Chondrocyte (in vitro differentiated cells): Measurements from ENCODE around the gene DENND11. TPM values are rescaled to one million over a fixed set of nuclear protein-coding genes. Genes with fewer than 3 reads are reported as not detected.

Experiments
- DNase-seq: peaks from one replicate; pipeline ENCODE4 v3.0.0; 2021; ENCODE audit warnings: mixed read lengths, low spot score
- H3K27ac Mint-ChIP-seq: one replicate; pipeline ENCODE4 v1.8.0; 2021; ENCODE audit warnings: mild to moderate bottlenecking, moderate library complexity, mixed read lengths; ENCODE audit not compliant: unreplicated experiment
- H3K27me3 Mint-ChIP-seq: 2 replicates; pipeline ENCODE4 v1.8.0; 2021; ENCODE audit warnings: low read depth, mixed read lengths
- H3K36me3 Mint-ChIP-seq: 2 replicates; pipeline ENCODE4 v1.8.0; 2021; ENCODE audit warnings: low read depth, mixed read lengths
- H3K4me1 Mint-ChIP-seq: 2 replicates; pipeline ENCODE4 v1.8.0; 2021; ENCODE audit warnings: low read depth, mild to moderate bottlenecking, mixed read lengths
- H3K4me3 Mint-ChIP-seq: one replicate; pipeline ENCODE4 v1.8.0; 2021; ENCODE audit warnings: mild to moderate bottlenecking, moderate library complexity, mixed read lengths; ENCODE audit not compliant: unreplicated experiment
- H3K9me3 Mint-ChIP-seq: 2 replicates; pipeline ENCODE4 v1.8.0; 2021; ENCODE audit warnings: low read depth, mixed read lengths
- total RNA-seq: library from RNA; stranded (reverse); gene quantifications from 3 replicates; pipeline ENCODE4 v1.2.1, GENCODE V29; 2021
- TF ChIP-seq, protein P1 (sequence below): fragments of 200-600 bp; sonication (generic); IDR thresholded peaks from 2 replicates; pipeline ENCODE4 v1.5.0; 2021; ENCODE audit warnings: antibody characterized with exemption, mild to moderate bottlenecking, moderate library complexity

The DENND11 gene
- total RNA-seq, 1 donor from 2014 or later = 8.5 TPM

- Mint-ChIP-seq H3K4me1 (peaks cover 5% of the 10 kb centered on the region), H3K4me3 (no peak overlapping the region), H3K9me3 (peaks cover 2% of the 10 kb centered on the region), H3K36me3 (peaks cover 2% of the 10 kb centered on the region), H3K27ac (no peak overlapping the region), H3K27me3 (no peaks in the 10 kb centered on the region)
- TF ChIP-seq, protein P1, sequence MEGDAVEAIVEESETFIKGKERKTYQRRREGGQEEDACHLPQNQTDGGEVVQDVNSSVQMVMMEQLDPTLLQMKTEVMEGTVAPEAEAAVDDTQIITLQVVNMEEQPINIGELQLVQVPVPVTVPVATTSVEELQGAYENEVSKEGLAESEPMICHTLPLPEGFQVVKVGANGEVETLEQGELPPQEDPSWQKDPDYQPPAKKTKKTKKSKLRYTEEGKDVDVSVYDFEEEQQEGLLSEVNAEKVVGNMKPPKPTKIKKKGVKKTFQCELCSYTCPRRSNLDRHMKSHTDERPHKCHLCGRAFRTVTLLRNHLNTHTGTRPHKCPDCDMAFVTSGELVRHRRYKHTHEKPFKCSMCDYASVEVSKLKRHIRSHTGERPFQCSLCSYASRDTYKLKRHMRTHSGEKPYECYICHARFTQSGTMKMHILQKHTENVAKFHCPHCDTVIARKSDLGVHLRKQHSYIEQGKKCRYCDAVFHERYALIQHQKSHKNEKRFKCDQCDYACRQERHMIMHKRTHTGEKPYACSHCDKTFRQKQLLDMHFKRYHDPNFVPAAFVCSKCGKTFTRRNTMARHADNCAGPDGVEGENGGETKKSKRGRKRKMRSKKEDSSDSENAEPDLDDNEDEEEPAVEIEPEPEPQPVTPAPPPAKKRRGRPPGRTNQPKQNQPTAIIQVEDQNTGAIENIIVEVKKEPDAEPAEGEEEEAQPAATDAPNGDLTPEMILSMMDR = no peak
- no peak for DNase-seq
These were observed 27.7 kb downstream of the DENND11 start for GRCh38 chr7:141674171-141674671.

- peaks cover 2% of the 10 kb centered on the region for H3K9me3 Mint-ChIP-seq
- H3K27me3 Mint-ChIP-seq = no peaks in the 10 kb centered on the region
- H3K4me1 Mint-ChIP-seq = peaks cover 5% of the 10 kb centered on the region
- TF ChIP-seq, protein P1 = no peak
- no peak for DNase-seq
- no peak overlapping the region for H3K4me3 Mint-ChIP-seq
- H3K27ac Mint-ChIP-seq = no peak overlapping the region
- H3K36me3 Mint-ChIP-seq = peaks cover 4% of the 10 kb centered on the region
These were observed 28.6 kb downstream of the DENND11 start for GRCh38 chr7:141673346-141673745.

GRCh38 chr7:141671705-141672496, 30.1 kb downstream of the DENND11 start:
- peaks cover 2% of the 10 kb centered on the region for H3K9me3 Mint-ChIP-seq

DNA sequence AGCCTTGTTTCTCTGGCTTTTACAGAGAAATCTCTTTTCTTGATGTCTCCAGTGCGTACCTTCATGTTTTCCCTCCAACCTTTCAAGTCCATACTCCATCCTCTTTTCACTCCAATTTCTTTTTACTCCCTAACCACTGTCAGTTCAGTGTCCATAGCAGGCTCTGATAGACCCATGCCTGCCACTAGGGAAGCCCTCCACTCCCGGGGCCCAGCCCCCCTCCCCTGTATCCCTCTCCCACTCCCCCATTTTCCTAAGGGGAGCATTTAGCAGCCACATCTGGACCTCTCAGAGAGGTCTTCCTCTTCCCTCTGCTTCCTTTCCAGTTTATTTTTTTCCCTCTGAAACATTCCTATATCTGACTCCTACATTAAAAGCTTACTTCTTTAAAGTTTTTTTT, 33.1 kb downstream of the DENND11 start:
- DNase-seq = no peak
- TF ChIP-seq, protein P1 = no peak
- H3K4me3 Mint-ChIP-seq = no peak overlapping the region
- peaks cover 11% of the 10 kb centered on the region for H3K36me3 Mint-ChIP-seq
- H3K4me1 Mint-ChIP-seq = no peaks in the 10 kb centered on the region
- H3K9me3 Mint-ChIP-seq = peaks cover 2% of the 10 kb centered on the region
- H3K27ac Mint-ChIP-seq = no peak overlapping the region
- H3K27me3 Mint-ChIP-seq = no peaks in the 10 kb centered on the region

More at GRCh38 chr7:141671705-141672496, 30.1 kb downstream of the DENND11 start:
- H3K4me1 Mint-ChIP-seq = peaks cover 5% of the 10 kb centered on the region
- no peak overlapping the region for H3K27ac Mint-ChIP-seq
- H3K27me3 Mint-ChIP-seq = no peaks in the 10 kb centered on the region
- no peak overlapping the region for H3K4me3 Mint-ChIP-seq
- TF ChIP-seq, protein P1 = no peak
- no peak for DNase-seq
- peaks cover 4% of the 10 kb centered on the region for H3K36me3 Mint-ChIP-seq

- Mint-ChIP-seq H3K36me3 (peaks cover 17% of the 10 kb centered on the region), H3K4me3 (no peak overlapping the region), H3K9me3 (no peaks in the 10 kb centered on the region), H3K27ac (no peak overlapping the region), H3K4me1 (no peaks in the 10 kb centered on the region), H3K27me3 (no peaks in the 10 kb centered on the region)
- no peak for DNase-seq
- TF ChIP-seq, protein P1 = no peak
These were observed 35.9 kb downstream of the DENND11 start for GRCh38 chr7:141666071-141666470.
